ENCODE results near the gene SLC4A8. TPM values are rescaled to one million over a fixed set of nuclear protein-coding genes. Genes with fewer than 3 reads are reported as not detected.

Gene SLC4A8
- total and polyA plus RNA-seq, 2 donors (not counting 3 experiments of a cell fraction or from before 2014, with no cell fraction given), result 4.7 to 9.7 TPM

DNA sequence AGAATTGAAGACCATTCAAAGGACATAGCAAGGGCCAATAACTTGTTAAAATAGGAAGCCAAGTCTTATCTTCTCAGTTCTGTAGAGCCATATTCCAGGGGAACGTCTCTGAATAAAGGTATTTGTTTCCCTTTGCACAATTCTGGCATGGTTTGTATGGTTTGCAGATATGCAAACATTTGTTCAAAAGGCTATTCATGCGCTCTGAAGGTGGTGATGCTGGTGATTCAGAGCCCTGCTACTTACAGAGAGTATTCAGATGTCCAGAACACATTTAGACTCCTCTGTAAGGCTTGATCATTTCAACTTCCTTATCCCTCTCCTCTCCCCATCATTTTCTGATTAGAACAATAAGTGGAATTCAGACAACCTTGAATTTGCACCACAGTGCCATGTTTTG, 35.9 kb downstream of the SLC4A8 start:
- Histone ChIP-seq H3K9me3 (replicated peaks; ENCODE audit: control insufficient read depth, insufficient read depth, low read length) (no peaks in the 10 kb centered on the region), H3K36me3 (ENCODE audit: control insufficient read depth in 2 of 2, extremely low read depth in 1 of 2, insufficient read depth in 2 of 2, low read length in 2 of 2) (no peaks in the 10 kb centered on the region), H3K79me2 (ENCODE audit: control insufficient read depth, insufficient read depth, low read length) (no peaks in the 10 kb centered on the region), H2AFZ (ENCODE audit: low read depth, low read length) (no peak overlapping the region), H3K4me1 (ENCODE audit: control insufficient read depth, extremely low read depth, insufficient read depth, low read length) (no peaks in the 10 kb centered on the region), H3K4me2 (ENCODE audit: insufficient read depth, low read length) (no peak overlapping the region), H4K20me1 (replicated peaks; ENCODE audit: control insufficient read depth, extremely low read depth, insufficient read depth, low read length) (no peaks in the 10 kb centered on the region), H3K27ac (ENCODE audit: insufficient read depth, low read depth, low read length) (no peak overlapping the region), H3K4me3 (replicated peaks in 1 of 3; ENCODE audit: insufficient read depth in 1 of 3, low read depth in 1 of 3, low read length in 3 of 3) (no peak overlapping the region), H3K9ac (replicated peaks; ENCODE audit: extremely low read depth, insufficient read depth, low read length) (no peak overlapping the region), H3K27me3 (ENCODE audit: control insufficient read depth in 2 of 2, insufficient read depth in 2 of 2, low read length in 2 of 2) (no peaks in the 10 kb centered on the region), H3K9me1 (replicated peaks; ENCODE audit: control insufficient read depth, extremely low read depth, insufficient read depth, low read length) (no peaks in the 10 kb centered on the region)
- DNase-seq (ENCODE audit: low read depth, low spot score) (no peak), FAIRE-seq (no peak)
- ChIA-PET POLR2A (no interaction called here), CTCF (no interaction called here)
- dilution Hi-C loops (cut with MboI; ENCODE audit: extremely low pct_ligation_motif_present, low sequenced_read_pairs), result no loop called here
- no peak for TF ChIP-seq POLR2A (IDR thresholded peaks at IDR 0.05; ENCODE audit: low read depth, low read length)
- TF ChIP-seq JUN (IDR thresholded peaks at IDR 0.05; ENCODE audit: borderline replicate concordance, insufficient read depth, insufficient read length, low read depth), result no peak
- TF ChIP-seq GATA2 (IDR thresholded peaks at IDR 0.05; ENCODE audit: insufficient read depth, insufficient read length, low read depth, low read length), result no peak
- TF ChIP-seq FOS (IDR thresholded peaks at IDR 0.05; ENCODE audit: borderline replicate concordance, insufficient read depth, low read length), result no peak
- no peak for TF ChIP-seq POLR2AphosphoS5 (IDR thresholded peaks at IDR 0.05; ENCODE audit: insufficient read depth, low read depth, low read length)
- TF ChIP-seq, protein P1, sequence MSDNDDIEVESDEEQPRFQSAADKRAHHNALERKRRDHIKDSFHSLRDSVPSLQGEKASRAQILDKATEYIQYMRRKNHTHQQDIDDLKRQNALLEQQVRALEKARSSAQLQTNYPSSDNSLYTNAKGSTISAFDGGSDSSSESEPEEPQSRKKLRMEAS (IDR thresholded peaks at IDR 0.05; ENCODE audit: insufficient read depth, insufficient read length), result no peak
- no peak for TF ChIP-seq CTCF (IDR thresholded peaks at IDR 0.05; ENCODE audit: extremely low read depth in 1 of 2, insufficient read depth in 1 of 2, low read depth in 1 of 2, low read length in 2 of 2)
- no peak for TF ChIP-seq EZH2 (IDR thresholded peaks at IDR 0.05; ENCODE audit: borderline replicate concordance, low read depth, low read length, severe bottlenecking)
- TF ChIP-seq MYC (IDR thresholded peaks at IDR 0.05; ENCODE audit: low read depth, low read length), result no peak
- intact Hi-C loops (cut with micrococcal nuclease), result no loop called here
- BruUV-seq (replicated peaks), result no TSS peak
